ENCODE results near the gene FAM107B. TPM values are rescaled to one million over a fixed set of nuclear protein-coding genes. Genes with fewer than 3 reads are reported as not detected.

Gene FAM107B
- total RNA-seq, 1 experiment from 2014 or later = 10.0 TPM

- DNase-seq (ENCODE audit: low spot score) = no peak
Measured at GRCh38 chr10:14625765-14626525, 148.8 kb downstream of the FAM107B start.

GRCh38 chr10:14625192-14625631, 149.5 kb downstream of the FAM107B start:
- DNase-seq (ENCODE audit: low spot score) = no peak

- DNase-seq (ENCODE audit: low spot score) = no peak
Measured at GRCh38 chr10:14624600-14624999, 150.1 kb downstream of the FAM107B start.

GRCh38 chr10:14623931-14624330, 150.8 kb downstream of the FAM107B start:
- DNase-seq (ENCODE audit: low spot score) = no peak

- DNase-seq (ENCODE audit: low spot score) = no peak
Measured at GRCh38 chr10:14621037-14621436, 153.7 kb downstream of the FAM107B start.

GRCh38 chr10:14618674-14619073, 156.0 kb downstream of the FAM107B start:
- DNase-seq (ENCODE audit: low spot score) = no peak

GRCh38 chr10:14617852-14618251, 156.8 kb downstream of the FAM107B start:
- DNase-seq (ENCODE audit: low spot score) = no peak

- no peak for DNase-seq (ENCODE audit: low spot score)
Measured at GRCh38 chr10:14616955-14617730, 157.6 kb downstream of the FAM107B start.

GRCh38 chr10:14616465-14616864, 158.2 kb downstream of the FAM107B start:
- no peak for DNase-seq (ENCODE audit: low spot score)

- no peak for DNase-seq (ENCODE audit: low spot score)
Measured at GRCh38 chr10:14613588-14613920, 161.1 kb downstream of the FAM107B start.

- DNase-seq (ENCODE audit: low spot score) = no peak
Measured at GRCh38 chr10:14612873-14613587, 161.7 kb downstream of the FAM107B start.

- no peak for DNase-seq (ENCODE audit: low spot score)
Measured at GRCh38 chr10:14611968-14612693, 162.6 kb downstream of the FAM107B start.

- no peak for DNase-seq (ENCODE audit: low spot score)
Measured at GRCh38 chr10:14609178-14609577, 165.5 kb downstream of the FAM107B start.

- DNase-seq (ENCODE audit: low spot score) = no peak
Measured at GRCh38 chr10:14608381-14609001, 166.2 kb downstream of the FAM107B start.

- DNase-seq (ENCODE audit: low spot score) = no peak
Measured at GRCh38 chr10:14606633-14607032, 168.1 kb downstream of the FAM107B start.

- DNase-seq (ENCODE audit: low spot score) = no peak
Measured at GRCh38 chr10:14605231-14605925, 169.3 kb downstream of the FAM107B start.

- DNase-seq (ENCODE audit: low spot score) = peak; percentile 6
Measured at GRCh38 chr10:14604181-14605142, 170.2 kb downstream of the FAM107B start.

GRCh38 chr10:14603534-14604102, 171.1 kb downstream of the FAM107B start:
- DNase-seq (ENCODE audit: low spot score) = no peak

Data from H4 (cell line).